Neuronal stem cell (in vitro differentiated cells): Measurements from ENCODE around the gene STRIP2.

Experiments used
- DNase-seq: peaks from one replicate; pipeline ENCODE4 v3.0.0-alpha.2; 2013; ENCODE audit warnings: low spot score
- H2AFZ ChIP-seq: one replicate; pipeline ENCODE4 v1.6.1; 2013; ENCODE audit warnings: mild to moderate bottlenecking, low read length, inconsistent platforms
- H2AK5ac ChIP-seq: 2 replicates; pipeline ENCODE4 v1.6.1; 2013; ENCODE audit warnings: low read depth, mild to moderate bottlenecking, inconsistent platforms, low read length, moderate library complexity, mixed read lengths
- H2BK120ac ChIP-seq: 2 replicates; pipeline ENCODE4 v1.6.1; 2013; ENCODE audit warnings: low read depth, mild to moderate bottlenecking, inconsistent platforms, low read length, moderate library complexity, mixed read lengths
- H2BK12ac ChIP-seq: one replicate; pipeline ENCODE4 v1.6.1; 2013; ENCODE audit warnings: low read length, inconsistent platforms
- H2BK15ac ChIP-seq: 2 replicates; pipeline ENCODE4 v1.6.1; 2013; ENCODE audit warnings: mild to moderate bottlenecking, low read length, inconsistent platforms, mixed read lengths
- H2BK5ac ChIP-seq: one replicate; pipeline ENCODE4 v1.6.1; 2013; ENCODE audit warnings: inconsistent platforms, mild to moderate bottlenecking, low read length, moderate library complexity
- H3K14ac ChIP-seq: one replicate; pipeline ENCODE4 v1.6.1; 2013; ENCODE audit warnings: low read length, inconsistent platforms
- H3K18ac ChIP-seq: 2 replicates; pipeline ENCODE4 v1.6.1; 2013; ENCODE audit warnings: low read length, inconsistent platforms
- H3K23ac ChIP-seq: 2 replicates; pipeline ENCODE4 v1.6.1; 2013; ENCODE audit warnings: low read depth, mild to moderate bottlenecking, mixed read lengths, low read length, inconsistent platforms; ENCODE audit not compliant: poor library complexity
- H3K27ac ChIP-seq: replicated peaks from 3 replicates; pipeline ENCODE4 v1.5.1; 2013; ENCODE audit warnings: low read length, inconsistent platforms
- H3K27me3 ChIP-seq, 3 experiments: 2 replicates each; pipeline ENCODE4 v1.6.1; 2013; ENCODE audit warnings: low read length in 3 of 3, mild to moderate bottlenecking in 2 of 3, inconsistent platforms in 1 of 3, low read depth in 1 of 3, mixed read lengths in 1 of 3, moderate library complexity in 1 of 3; ENCODE audit not compliant: control insufficient read depth in 3 of 3, insufficient read depth in 3 of 3
- H3K36me3 ChIP-seq, 2 donors: replicated peaks in 1 of 2; 2 replicates each; pipeline ENCODE4 v1.6.1; 2013; ENCODE audit warnings: low read length in 2 of 2; ENCODE audit not compliant: control insufficient read depth in 2 of 2, insufficient read depth in 2 of 2
- H3K4ac ChIP-seq: 2 replicates; pipeline ENCODE4 v1.6.1; 2013; ENCODE audit warnings: inconsistent platforms, mild to moderate bottlenecking, low read length, moderate library complexity
- H3K4me1 ChIP-seq, 2 donors: 1 replicate in 1 of 2; 2 replicates in 1 of 2; pipeline ENCODE4 v1.6.1; 2013; ENCODE audit warnings: low read length in 2 of 2, low read depth in 1 of 2; ENCODE audit not compliant: control insufficient read depth in 2 of 2, insufficient read depth in 1 of 2
- H3K4me2 ChIP-seq: one replicate; pipeline ENCODE4 v1.6.1; 2013; ENCODE audit warnings: mild to moderate bottlenecking, low read length, inconsistent platforms; ENCODE audit not compliant: insufficient read depth, poor library complexity, severe bottlenecking
- H3K4me3 ChIP-seq, 2 donors: 2 replicates each; pipeline ENCODE4 v1.5.1; 2013; ENCODE audit warnings: low read length in 2 of 2, mild to moderate bottlenecking in 2 of 2, inconsistent platforms in 1 of 2, moderate library complexity in 1 of 2
- H3K79me1 ChIP-seq: one replicate; pipeline ENCODE4 v1.6.1; 2013; ENCODE audit warnings: low read depth, mild to moderate bottlenecking, inconsistent platforms, low read length, moderate library complexity
- H3K9ac ChIP-seq: one replicate; pipeline ENCODE4 v1.6.1; 2013; ENCODE audit warnings: mild to moderate bottlenecking, low read depth, low read length, inconsistent platforms; ENCODE audit not compliant: poor library complexity
- H3K9me3 ChIP-seq, 2 donors: replicated peaks in 1 of 2; 2 replicates each; pipeline versions ENCODE3 to v1.6.1; 2013; ENCODE audit warnings: low read length in 2 of 2, mild to moderate bottlenecking in 2 of 2, inconsistent platforms in 1 of 2, low read depth in 1 of 2, mixed read lengths in 1 of 2, moderate library complexity in 1 of 2; ENCODE audit not compliant: control insufficient read depth in 2 of 2, insufficient read depth in 1 of 2
- H4K8ac ChIP-seq: one replicate; pipeline ENCODE4 v1.6.1; 2013; ENCODE audit warnings: low read depth, mild to moderate bottlenecking, inconsistent platforms, low read length, moderate library complexity
- H4K91ac ChIP-seq: one replicate; pipeline ENCODE4 v1.6.1; 2013; ENCODE audit warnings: low read length, low read depth, mild to moderate bottlenecking, inconsistent platforms; ENCODE audit not compliant: poor library complexity
- WGBS, 2 donors: extraction: QIAGEN DNeasy Blood & Tissue Kit; methylation state at CpG; one replicate each; pipeline ENCODE4 v1.1.7; 2013; ENCODE audit warnings: missing lambda C conversion rate in 2 of 2, mixed read lengths in 1 of 2; ENCODE audit not compliant: insufficient read length in 2 of 2, insufficient replicate concordance in 1 of 2; ENCODE audit errors: extremely low coverage in 2 of 2; 5-methylcytosine and 5-hydroxymethylcytosine counted together

The STRIP2 gene

DNA sequence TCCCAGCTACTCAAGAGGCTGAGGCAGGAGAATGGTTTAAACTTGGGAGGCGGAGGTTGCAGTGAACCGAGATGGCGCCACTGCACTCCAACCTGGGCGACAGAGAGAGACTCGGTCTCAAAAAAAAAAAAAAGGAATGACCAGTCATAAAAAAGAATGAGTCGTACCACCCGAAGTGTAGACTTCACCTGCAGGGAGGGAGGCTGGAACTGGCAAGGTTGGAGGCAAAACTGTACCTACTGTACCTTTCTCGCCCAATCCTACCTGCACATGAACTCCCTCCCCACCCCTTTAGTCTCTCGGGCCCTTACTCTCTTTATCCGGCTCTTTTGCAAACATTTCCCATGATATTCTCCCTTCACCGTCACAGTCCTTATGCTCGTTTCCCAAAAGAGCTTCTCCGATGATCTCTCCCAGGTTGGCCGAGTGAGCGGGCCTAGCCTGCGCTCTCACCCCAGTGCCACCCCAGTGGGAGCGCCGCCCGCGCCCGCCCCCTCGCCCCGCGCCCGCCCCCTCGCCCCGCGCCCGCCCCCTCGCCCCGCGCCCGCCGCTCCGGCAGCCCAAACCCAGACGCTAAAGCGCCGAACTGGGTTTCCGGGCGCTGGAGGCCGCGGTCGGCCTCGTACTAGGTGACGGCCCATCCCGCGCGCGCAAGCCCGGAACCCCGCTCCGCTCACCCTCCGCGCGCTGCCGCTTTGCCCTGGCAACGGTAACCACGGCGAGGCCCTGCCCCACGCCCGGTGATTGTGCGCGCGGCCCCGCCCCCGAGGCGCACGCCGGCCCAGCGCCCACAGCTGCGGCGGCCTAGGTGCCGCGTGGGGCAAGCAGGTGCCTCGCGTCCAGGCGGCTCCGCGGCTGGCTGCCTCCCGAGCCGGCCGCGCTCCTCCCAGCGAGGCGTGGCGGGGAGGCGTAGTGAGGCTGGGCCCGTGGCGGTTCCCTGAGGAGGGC lies 67.8 kb downstream of the STRIP2 start, which contains the start of gene SMKR1:
Gene SMKR1, plus strand, starts transcription at position 772 of the 948 bp plus-strand sequence. CDS start 294 bp downstream, outside the sequence.
- peak within 1 kb of the TSS; percentile 43 for H4K8ac ChIP-seq
- H4K91ac ChIP-seq: no peak within 1 kb of the TSS
- H3K4me3 ChIP-seq: peak within 1 kb of the TSS; percentile 59 to 90
- H3K79me1 ChIP-seq: no peaks in the 10 kb centered on the region
- peak within 1 kb of the TSS; percentile 99 for H2AFZ ChIP-seq
- peak within 1 kb of the TSS; percentile 73 for H3K23ac ChIP-seq
- H2BK15ac ChIP-seq: no peak within 1 kb of the TSS
- no peak within 1 kb of the TSS for H2BK12ac ChIP-seq
- H2AK5ac ChIP-seq: peak within 1 kb of the TSS; percentile 9
- H3K36me3 ChIP-seq: no peaks in the 10 kb centered on the region
- H2BK5ac ChIP-seq: no peak within 1 kb of the TSS
- peak within 1 kb of the TSS; percentile 91 for H3K9ac ChIP-seq
- no peaks in the 10 kb centered on the region for H3K9me3 ChIP-seq
- H3K4ac ChIP-seq: no peak within 1 kb of the TSS
- no CpG with 5 or more reads among the region's 89 CpGs for WGBS, 2 donors
- DNase-seq: peak; percentile 58
- H3K4me2 ChIP-seq: peak within 1 kb of the TSS; percentile 99
- H2BK120ac ChIP-seq: no peak within 1 kb of the TSS
- peak within 1 kb of the TSS; percentile 93 for H3K18ac ChIP-seq
- peaks cover 3 to 8% of the 10 kb centered on the region in 2 donors for H3K4me1 ChIP-seq
- H3K14ac ChIP-seq: peak within 1 kb of the TSS; percentile 82
- H3K27me3 ChIP-seq: peaks cover 0 to 19% (median 3%) of the 10 kb centered on the region in 3 experiments
- no peak within 1 kb of the TSS for H3K27ac ChIP-seq

DNA sequence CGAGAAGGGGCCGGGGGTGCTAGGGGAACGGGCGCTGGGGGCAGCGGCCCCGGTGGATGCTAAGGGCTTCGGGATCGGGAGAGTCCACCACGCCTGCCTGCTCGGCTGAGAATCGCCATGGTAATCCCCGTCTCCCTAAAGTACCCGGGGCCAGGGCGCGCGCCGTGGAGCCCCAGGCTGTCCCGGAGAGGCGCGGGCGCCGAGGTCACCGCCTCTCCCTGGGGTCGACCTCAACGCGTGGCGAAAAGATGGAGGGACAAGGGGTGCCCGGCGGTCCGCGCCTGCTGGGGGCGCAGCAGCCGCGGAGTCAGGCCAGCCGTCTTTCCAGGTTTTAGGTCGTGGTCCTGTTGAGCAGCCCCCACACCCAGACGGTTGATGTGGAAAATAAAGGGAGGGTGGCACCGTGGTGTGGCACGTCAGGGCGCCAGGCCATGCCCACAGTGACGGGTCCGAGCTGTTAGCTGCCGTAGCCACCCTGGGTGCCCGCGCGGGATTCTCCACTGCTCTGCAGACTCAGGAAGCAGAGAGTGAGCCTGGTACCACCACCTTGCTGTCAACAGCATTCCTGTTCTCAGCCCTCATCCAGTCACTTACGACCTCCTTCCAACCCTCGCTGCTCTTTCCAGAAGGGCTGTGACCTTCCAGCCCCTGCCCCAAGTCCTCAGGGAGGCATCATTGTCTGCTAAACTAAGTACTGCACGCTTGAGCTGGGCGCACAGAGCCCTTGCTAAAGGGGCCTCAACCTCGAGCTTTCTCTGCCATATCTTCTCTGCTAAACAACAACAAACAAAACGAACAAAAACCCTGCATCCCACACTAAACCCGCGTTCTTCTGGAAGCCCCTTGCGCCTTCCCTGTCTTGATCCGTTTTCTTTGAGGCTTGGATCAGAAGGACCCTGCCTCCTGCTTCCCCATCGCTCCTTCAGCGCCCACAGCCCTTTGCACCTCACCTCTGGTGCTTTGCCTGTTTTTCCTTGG lies 68.8 kb downstream of the STRIP2 start:
- H4K91ac ChIP-seq: no peak overlapping the region
- H2BK15ac ChIP-seq: no peak overlapping the region
- H3K18ac ChIP-seq: peak overlapping the region; percentile 93
- H3K4me3 ChIP-seq: peak overlapping the region; percentile 59 to 90
- no peaks in the 10 kb centered on the region for H3K9me3 ChIP-seq
- no peak overlapping the region for H2BK5ac ChIP-seq
- peak overlapping the region; percentile 99 for H3K4me2 ChIP-seq
- H3K9ac ChIP-seq: peak overlapping the region; percentile 91
- H2AFZ ChIP-seq: peak overlapping the region; percentile 99
- H3K27ac ChIP-seq: no peak overlapping the region
- H2BK12ac ChIP-seq: no peak overlapping the region
- H3K36me3 ChIP-seq: no peaks in the 10 kb centered on the region
- H3K27me3 ChIP-seq: peaks cover 0 to 19% (median 3%) of the 10 kb centered on the region in 3 experiments
- WGBS, 2 donors: no CpG with 5 or more reads among the region's 58 CpGs
- H3K79me1 ChIP-seq: no peaks in the 10 kb centered on the region
- H3K14ac ChIP-seq: peak overlapping the region; percentile 82
- H3K4me1 ChIP-seq: peaks cover 3 to 8% of the 10 kb centered on the region in 2 donors
- no peak overlapping the region for H3K4ac ChIP-seq
- DNase-seq: peak; percentile 43
- peak overlapping the region; percentile 73 for H3K23ac ChIP-seq
- H2BK120ac ChIP-seq: no peak overlapping the region
- H2AK5ac ChIP-seq: peak overlapping the region; percentile 9
- peak overlapping the region; percentile 43 for H4K8ac ChIP-seq

DNA sequence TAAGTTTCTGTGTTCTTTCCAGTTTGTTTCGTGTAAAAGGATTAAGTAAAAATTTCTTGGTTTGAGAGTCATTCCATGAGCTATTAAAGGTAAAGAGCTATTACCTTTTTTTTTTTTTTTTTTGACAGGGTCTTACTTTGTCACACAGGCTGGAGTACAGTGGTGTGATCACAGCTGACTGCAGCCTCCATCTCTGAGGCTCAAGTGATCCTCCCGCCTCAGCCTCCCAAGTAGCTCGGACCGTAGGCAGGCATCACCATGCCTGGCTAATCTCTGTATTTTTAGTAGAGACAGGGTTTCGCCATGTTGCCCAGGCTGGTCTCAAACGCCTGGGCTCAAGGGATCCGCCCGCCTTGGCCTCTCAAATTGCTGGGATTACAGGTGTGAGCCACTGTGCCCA lies 69.5 kb downstream of the STRIP2 start:
- Histone ChIP-seq H2BK12ac (no peak overlapping the region), H4K8ac (no peak overlapping the region), H3K9me3 (no peaks in the 10 kb centered on the region), H3K4me2 (no peak overlapping the region), H3K36me3 (no peaks in the 10 kb centered on the region), H3K9ac (no peak overlapping the region), H2BK15ac (no peak overlapping the region), H4K91ac (no peak overlapping the region), H2BK120ac (no peak overlapping the region), H3K79me1 (no peaks in the 10 kb centered on the region), H3K4me1 (peaks cover 3 to 8% of the 10 kb centered on the region in 2 donors), H3K23ac (no peak overlapping the region), H3K4ac (no peak overlapping the region), H3K18ac (no peak overlapping the region), H3K27me3 (peaks cover 0 to 19% (median 3%) of the 10 kb centered on the region in 3 experiments), H2AK5ac (no peak overlapping the region), H3K27ac (no peak overlapping the region), H3K4me3 (no peak overlapping the region), H3K14ac (no peak overlapping the region), H2BK5ac (no peak overlapping the region), H2AFZ (no peak overlapping the region)
- no peak for DNase-seq
- WGBS, 2 donors: no CpG with 5 or more reads among the region's 8 CpGs
